Measurements from ENCODE around the gene NTSR1. TPM values are rescaled to one million over a fixed set of nuclear protein-coding genes. Genes with fewer than 3 reads are reported as not detected.

Gene NTSR1
- total RNA-seq, 1 experiment from 2014 or later = 78.7 TPM

DNA sequence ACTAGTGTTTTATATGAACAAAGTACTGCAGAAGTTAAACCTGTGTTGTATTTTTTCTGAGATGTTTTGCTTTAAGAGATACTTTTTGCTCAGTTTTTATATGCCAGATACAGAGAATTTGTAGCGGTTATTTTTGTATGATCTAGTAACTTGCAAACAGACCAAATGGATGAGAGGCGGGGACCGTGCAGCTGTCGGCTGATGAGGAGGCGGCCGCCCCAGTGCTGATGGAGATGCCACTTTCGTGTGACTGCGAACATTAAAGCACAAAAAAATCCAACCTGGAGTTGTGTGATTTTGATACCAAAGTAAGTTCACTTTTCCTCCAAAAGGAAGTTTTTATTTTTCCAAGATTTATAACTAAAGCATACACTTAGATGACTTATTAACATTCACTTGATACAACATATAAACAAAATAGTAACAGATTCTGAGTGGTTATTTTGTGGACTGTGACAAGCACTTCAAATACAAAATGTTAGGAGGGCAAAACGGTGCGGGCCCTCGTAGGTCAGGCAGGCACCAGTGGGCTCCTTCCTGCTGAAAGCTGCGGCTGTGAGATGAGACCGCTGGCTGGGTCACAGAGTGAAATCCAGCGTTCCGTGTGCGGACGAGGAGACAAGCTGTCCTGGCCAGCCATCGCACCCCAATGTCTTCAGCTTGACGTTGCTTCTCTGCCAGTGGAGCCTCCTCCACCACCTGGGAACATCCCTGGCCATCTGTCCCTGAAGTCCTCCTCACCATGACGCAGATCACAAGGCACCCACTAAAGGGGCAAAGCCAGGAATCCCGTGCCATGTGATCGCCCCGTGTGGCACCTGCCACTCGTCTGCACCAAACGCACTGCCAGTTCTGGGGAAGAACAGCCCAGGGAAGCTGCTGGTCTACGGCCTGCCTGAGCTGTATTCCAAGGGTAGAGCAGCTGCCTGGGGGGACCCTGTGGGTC, 92.0 kb downstream of the NTSR1 start:
- no peak for DNase-seq (ENCODE audit: low spot score)

DNA sequence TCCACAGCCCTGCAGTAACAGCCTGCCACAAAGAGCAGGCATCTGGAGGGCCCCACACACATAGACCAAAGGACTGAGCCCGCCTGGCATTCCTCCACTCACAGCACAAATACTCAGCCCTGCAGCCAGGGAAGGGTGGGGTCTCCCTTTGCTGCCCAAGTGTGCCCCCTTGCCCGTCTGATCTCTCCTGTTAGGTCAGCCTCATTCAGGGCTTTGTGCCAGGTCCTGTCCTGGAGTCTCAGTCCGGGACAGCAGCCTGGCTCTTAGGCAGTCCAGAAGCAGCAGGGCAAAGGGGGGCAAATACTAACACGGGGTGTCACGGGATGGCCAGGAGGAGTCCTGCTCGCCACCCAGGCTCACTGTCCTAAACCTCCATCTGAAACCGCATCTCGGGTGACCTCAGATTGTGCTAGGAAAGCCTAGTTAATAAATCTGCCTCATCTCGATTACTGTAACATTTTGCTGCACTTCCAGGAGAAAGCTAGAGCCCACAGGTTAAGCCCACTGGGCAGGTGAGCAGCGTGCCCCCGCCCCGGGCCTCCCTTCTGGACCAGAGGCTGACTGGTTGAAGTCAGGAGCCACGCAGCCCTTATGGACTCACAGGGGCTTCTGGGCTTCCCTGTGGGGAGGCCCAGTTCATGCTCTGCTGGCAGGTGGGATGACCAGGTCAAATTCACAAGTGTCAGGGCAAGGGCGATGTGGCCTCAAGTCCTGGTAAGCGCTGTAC, 92.8 kb downstream of the NTSR1 start:
- DNase-seq (ENCODE audit: low spot score) = no peak

DNA sequence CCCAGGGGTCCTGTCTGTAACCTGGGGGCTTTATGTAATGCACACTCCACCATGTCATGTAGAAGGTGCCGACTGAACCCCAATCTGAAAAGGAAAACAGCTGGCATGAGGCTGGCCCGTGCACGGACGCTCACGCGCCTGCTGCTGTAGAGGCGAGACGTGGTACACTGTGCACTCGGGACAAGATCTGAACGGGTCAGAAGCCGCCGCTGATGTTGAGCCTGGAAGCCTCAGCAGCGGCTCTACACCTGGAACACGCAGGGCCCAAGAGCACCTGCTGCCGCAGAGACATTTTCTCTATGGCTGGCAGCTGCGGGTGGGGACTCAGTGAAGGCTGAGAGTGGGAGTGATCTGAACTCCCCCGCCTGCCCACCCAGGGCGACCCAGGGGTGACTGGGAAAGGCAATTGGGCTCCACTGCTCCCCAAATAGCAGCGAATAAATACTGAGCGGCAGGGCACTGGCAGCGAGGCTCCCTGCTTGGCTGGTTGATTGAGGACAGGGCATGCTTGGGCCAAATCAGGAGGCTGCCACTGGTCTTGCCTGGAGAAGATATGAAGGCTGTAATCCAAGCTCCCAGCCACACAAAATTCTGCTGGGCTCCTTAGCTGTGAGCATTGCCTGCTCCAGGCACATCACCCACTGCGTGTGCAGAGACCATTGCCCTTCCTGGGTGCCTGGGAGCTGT, 93.5 kb downstream of the NTSR1 start:
- DNase-seq (ENCODE audit: low spot score) = no peak

DNA sequence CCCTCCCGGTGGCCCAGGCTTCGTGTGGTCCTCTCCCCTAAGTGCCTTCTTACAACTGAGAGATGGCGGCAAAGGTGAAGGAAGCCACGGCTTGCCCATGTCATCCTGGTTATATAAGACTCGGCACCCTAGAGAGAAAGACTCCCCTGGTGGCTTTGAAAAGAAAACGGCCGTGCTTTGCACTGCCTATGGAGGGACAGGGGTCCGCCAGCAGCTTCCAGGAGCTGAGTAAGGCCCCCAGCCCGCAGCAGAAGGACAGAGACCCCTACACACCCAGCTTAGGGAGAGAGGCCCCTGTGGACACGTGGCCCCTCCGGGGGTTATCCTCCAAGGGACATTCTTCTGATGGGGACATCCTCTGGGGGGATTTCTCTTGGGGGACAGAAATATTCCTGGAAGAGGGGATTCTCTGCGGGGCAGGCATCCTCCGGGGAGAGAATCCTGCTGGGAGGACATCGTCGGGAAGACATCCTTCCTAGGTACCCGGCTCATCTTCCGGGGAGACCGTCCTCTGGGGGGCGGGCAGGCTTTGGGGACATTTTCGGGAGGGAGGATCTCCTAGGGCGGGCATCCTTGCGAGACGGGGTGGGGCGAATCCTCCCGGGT, 95.5 kb downstream of the NTSR1 start:
- no peak for DNase-seq (ENCODE audit: low spot score)

DNA sequence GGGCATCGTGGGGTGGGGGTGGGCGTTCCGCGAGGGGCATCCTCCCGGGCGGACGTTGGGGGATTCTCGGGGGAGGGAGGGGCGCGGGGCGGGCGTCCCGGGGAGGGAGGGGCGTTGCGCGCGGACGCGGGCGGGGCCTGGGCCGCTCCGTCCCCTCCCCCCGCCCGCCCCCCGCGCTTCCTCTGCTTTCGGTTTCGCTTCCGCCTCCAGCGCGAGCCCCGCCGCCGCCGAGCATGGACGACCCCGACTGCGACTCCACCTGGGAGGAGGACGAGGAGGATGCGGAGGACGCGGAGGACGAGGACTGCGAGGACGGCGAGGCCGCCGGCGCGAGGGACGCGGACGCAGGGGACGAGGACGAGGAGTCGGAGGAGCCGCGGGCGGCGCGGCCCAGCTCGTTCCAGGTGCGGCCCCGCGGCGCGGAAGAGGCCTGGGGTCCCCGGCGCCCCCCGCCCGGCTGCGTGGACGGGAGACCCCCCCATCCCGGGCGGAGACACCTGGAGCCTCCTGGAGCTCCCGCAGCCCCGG, 96.1 kb downstream of the NTSR1 start, which contains the start of gene OGFR:
OGFR (plus strand) TSS at position 209 of the 528 bp plus-strand sequence; CDS start at position 234, 25 bp downstream.
- DNase-seq (ENCODE audit: low spot score) = no peak

DNA sequence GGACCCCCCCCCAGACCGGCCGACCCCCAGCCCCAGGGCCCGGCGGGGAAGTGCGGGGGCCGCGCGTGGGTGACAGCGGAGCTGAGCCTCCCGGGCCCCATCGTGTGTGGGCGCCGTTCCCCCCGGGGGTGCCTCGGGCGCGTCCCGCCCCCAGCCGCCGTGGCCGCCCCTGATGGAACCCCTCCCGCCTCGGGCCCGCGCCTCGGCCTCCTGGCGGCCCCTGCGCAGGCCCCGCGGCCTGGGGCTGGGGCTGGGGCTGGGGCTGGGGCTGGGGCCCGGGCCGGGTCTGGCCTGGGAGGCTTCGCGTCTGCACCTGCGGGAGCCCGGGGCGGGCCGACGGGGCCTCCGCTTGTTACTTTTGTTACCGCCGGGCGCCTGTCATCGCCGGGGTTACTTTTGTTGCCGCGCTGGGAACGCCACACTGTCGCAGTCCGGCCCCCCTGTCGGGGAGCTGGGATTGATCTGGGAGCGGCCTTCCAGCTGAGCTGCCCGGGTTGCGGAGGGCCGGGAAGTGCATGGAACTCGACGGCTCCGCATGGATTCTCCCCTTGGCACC, 96.6 kb downstream of the NTSR1 start:
- no peak for DNase-seq (ENCODE audit: low spot score)

DNA sequence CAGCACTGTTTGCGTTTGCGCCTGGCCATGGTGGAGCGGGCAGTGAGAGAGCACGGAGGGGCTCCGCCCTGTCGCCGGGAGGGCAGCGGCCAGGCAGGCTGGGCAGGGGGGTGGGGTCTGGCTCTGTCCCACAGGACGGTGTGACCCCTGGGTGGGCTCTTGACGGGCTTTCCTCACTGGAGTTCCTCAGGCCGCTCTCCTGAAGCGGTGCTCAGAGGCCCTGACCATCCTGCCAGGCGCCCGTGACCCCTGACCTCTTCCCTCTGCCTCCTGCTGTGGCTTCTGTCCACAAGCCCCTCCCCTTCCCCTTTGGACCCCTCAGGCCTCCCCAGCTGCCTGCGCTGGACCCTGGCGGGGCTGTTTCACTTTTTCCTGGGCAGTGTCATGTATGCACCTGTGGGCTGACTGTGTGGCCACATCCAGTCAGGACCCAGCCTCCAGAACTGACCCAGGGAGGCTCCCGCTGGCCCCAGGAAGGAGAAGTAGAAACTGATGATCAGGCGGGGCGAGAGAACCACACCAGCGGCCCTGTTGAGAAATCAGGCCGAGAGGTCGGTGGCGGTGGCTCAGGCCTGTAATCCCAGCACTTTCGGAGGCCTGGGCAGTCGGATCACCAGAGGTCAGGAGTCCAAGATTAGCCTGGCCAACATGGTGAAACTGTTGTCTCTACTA, 97.2 kb downstream of the NTSR1 start:
- no peak for DNase-seq (ENCODE audit: low spot score)

DNA sequence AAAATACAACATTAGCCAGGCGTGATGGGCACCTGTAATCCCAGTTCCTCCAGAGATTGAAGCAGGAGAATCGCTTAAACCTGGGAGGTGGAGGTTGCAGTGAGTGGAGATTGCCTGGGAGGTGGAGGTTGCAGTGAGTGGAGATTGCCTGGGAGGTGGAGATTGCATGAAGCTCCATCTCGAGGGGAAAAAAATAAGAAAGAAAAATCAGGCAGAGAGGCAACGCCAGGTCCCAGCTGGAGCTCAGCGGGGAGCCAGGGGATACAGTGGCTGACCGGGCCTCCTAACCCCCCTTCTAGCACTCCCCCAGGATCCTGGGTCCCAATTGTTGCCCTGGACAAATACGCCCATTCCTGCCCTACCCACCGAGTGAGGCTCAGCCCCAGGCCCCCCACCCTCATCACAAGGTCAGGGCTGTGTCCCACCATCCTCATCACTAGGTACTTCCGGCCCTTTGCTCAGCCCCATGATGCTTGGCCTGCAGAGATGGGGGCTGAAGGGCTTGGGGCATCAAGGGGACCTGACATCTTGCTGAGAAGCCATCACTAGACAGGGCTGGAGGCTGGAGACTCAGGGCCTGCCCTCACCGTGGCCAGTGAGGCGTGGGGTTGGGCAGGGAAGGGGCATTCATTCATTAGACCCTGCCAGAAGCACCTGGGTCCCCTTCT, 97.9 kb downstream of the NTSR1 start:
- no peak for DNase-seq (ENCODE audit: low spot score)

DNA sequence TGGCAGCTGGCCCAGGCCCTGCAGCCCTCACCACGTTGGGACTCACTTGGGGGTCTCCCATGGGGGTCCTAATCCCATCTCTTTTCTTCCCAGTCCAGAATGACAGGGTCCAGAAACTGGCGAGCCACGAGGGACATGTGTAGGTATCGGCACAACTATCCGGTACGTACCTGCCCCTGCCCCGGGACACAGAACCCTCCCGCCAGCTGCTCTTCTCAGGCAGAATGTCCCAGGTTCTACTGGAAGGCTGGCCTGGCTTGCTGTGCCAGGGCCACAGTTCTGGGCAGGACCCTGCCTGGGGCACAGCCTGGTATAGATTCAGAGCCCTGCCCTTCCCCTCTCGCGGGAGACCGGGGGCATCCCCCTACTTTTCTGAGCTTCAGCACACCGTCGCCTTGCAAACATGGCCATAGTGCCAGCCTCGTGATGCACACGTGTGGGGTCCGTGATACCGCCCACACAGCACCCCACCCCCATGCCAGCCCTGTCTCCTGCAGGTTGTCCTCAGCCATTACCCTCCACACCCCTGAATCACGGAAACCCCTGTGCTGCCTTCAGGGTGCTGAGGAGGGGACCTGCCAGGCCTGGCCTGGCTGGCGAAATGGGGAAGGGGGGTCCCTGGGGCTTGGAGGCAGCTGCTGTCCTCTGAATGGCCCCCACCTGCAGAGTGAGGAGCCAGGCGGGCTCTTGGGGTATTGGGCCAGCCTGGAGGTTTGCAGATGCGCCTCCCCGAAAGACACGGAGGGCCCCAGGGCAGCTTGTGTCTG, 99.0 kb downstream of the NTSR1 start:
- DNase-seq (ENCODE audit: low spot score) = no peak

DNA sequence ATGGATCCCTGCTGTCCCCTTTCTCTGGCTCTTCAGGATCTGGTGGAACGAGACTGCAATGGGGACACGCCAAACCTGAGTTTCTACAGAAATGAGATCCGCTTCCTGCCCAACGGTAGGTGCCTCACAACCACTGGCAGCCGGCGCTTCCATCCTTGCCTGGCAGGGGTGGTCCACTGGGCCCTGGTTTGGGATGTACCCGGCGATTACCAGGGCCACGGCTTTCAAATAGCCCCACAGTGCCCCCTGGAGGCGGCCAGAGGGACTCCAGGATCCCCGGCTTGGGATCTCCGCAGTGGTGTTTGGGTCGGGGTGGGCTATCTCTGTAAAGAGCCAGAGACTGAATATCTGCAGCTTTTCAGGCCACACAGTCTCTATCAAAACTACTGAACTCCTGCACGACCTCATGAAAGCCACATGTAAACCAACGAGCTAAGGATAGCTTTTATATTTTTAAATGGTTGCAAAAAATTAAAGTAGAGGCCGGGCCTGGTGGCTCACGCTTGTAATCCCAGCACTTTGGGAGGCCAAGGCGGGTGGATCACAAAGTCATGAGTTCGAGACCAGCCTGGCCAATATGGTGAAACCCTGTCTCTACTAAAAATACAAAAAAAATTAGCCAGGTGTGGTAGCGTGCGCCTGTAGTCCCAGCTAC, 99.7 kb downstream of the NTSR1 start:
- peak; percentile 85 for DNase-seq (ENCODE audit: low spot score)

DNA sequence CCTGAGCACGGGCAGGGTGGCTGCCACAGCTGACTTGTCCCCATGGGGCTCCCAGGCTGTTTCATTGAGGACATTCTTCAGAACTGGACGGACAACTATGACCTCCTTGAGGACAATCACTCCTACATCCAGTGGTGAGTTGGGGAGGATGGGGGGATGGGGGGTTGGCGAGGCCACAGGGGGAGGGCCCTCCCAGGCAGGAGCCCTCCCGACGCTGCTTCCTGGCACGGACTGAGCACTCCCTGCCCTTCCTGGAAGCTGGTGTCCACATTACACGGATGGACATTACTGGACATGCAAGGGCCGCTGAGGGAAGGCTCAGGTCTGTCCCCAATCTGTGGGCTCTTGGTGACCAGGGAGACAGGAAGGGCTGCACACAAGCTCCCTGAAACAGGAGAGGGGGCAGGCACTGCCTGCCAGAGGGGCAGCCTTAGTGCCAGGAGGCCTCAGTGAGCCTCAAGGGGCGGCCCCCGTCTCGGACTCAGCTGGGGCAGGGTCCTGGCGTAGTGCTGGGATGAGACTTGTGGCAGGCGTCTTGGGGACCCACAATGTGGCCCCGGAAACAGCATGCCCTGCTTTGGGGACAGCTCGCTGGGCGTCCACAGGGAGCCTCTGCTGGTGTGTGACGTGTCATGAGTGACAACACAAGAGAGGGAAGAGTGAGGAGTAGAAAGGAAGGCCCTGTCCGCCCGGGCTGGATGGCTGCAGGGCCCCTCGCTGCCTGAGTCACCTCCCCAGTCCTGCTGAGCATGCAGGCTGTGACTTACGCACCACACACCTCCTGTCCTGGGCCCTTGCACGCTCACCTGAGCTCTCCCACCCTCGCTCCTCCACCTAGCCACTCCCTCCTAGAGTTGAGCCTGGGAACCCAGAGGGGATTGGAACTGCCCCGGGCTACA, 101.1 kb downstream of the NTSR1 start:
- no peak for DNase-seq (ENCODE audit: low spot score)

DNA sequence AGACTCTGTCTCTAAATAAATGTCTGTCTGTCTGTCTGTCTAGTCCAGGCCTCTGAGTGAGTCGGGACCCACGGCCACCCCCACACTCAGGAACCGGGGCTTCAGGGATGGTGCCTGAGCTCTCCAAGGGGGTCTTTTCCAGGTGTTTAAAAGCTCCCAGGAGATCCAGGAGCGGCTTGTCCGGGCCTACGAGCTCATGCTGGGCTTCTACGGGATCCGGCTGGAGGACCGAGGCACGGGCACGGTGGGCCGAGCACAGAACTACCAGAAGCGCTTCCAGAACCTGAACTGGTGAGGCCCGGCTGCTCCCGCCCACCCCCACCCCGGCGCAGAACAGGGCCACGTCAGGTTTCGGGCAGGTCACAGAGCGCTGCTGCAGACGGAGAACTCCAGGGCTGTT, 102.7 kb downstream of the NTSR1 start:
- DNase-seq (ENCODE audit: low spot score) = no peak

DNA sequence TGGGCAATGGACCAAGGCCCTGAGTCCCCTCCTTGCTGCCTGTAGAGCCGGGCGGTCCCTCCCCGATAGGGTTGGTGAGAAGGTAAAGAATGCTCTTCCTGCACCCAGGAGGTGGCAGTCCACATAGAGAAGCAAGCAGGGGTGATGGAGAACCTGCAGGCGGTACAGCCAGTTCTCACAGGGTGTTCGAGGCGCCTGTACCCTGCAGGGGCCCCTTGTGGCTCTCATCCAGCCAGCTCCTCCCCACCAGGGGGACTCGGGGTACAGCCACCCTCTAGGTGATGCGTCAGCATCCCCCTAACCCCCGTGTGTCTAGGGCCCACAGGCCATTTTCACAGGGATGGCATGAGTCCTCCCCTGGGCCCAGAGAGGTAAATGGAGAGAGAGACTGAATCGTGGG, 103.1 kb downstream of the NTSR1 start:
- DNase-seq (ENCODE audit: low spot score) = no peak
